SK-N-MC (cell line): ENCODE measurements around the gene ING5.

ENCODE experiments used
- EZH2 ChIP-seq: fragments of 200-600 bp; sonication (generic); IDR thresholded peaks from one replicate; pipeline ENCODE4 v1.6.1; 2017; ENCODE audit warnings: antibody characterized with exemption
- POLR2AphosphoS5 ChIP-seq: IDR thresholded peaks from 2 replicates; pipeline ENCODE4 v1.6.1; 2012; ENCODE audit warnings: mild to moderate bottlenecking, low read depth, low read length, borderline replicate concordance

GRCh38 chr2:241754042-241754441 lies 52.2 kb downstream of the ING5 start:
- no peak for TF ChIP-seq EZH2
- no peak for TF ChIP-seq POLR2AphosphoS5
